ENCODE measurements around the gene PITRM1. TPM values are rescaled to one million over a fixed set of nuclear protein-coding genes. Genes with fewer than 3 reads are reported as not detected.

Gene PITRM1
- total and polyA plus RNA-seq, 2 experiments from 2014 or later: 44.1 to 45.9 TPM

DNA sequence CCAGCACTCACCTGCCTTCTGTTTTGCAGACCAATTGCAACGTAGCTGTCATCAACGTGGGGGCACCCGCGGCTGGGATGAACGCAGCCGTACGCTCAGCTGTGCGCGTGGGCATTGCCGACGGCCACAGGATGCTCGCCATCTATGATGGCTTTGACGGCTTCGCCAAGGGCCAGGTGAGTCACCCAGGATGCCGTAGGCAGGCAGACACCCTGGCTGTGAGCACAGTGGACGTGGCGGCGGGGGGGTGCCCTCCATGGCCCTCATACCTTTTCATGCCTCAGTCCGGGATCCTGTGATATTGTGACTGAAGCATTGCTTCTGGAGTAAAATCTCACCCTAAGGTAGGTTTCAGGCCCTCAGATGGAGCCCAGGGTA, 59.2 kb downstream of the PITRM1 start:
- TF ChIP-seq, protein P1, sequence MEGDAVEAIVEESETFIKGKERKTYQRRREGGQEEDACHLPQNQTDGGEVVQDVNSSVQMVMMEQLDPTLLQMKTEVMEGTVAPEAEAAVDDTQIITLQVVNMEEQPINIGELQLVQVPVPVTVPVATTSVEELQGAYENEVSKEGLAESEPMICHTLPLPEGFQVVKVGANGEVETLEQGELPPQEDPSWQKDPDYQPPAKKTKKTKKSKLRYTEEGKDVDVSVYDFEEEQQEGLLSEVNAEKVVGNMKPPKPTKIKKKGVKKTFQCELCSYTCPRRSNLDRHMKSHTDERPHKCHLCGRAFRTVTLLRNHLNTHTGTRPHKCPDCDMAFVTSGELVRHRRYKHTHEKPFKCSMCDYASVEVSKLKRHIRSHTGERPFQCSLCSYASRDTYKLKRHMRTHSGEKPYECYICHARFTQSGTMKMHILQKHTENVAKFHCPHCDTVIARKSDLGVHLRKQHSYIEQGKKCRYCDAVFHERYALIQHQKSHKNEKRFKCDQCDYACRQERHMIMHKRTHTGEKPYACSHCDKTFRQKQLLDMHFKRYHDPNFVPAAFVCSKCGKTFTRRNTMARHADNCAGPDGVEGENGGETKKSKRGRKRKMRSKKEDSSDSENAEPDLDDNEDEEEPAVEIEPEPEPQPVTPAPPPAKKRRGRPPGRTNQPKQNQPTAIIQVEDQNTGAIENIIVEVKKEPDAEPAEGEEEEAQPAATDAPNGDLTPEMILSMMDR (IDR thresholded peaks at IDR 0.05; ENCODE audit: poor library complexity): no peak
- no peak for TF ChIP-seq EZH2 (IDR thresholded peaks at IDR 0.05; ENCODE audit: borderline replicate concordance)
- TF ChIP-seq EZH2phosphoT487 (IDR thresholded peaks at IDR 0.05; ENCODE audit: low read depth, severe bottlenecking, unreplicated experiment): no peak
- Histone ChIP-seq H3K27me3 (no peaks in the 10 kb centered on the region), H2AFZ (no peak overlapping the region), H3K4me2 (no peak overlapping the region), H3K27ac (no peak overlapping the region), H3K36me3 (replicated peaks; ENCODE audit: insufficient read depth, low read depth) (no peaks in the 10 kb centered on the region), H3K79me2 (no peaks in the 10 kb centered on the region), H3K4me3 (no peak overlapping the region), H3K9me3 (ENCODE audit: low read depth) (no peaks in the 10 kb centered on the region), H4K20me1 (ENCODE audit: insufficient read depth, poor library complexity, severe bottlenecking) (no peaks in the 10 kb centered on the region), H3K4me1 (ENCODE audit: insufficient read depth) (no peaks in the 10 kb centered on the region), H3K9me2 (replicated peaks; ENCODE audit: insufficient read depth) (no peaks in the 10 kb centered on the region)
- 96% methylated on average over 19 of the region's 19 CpGs for WGBS (ENCODE audit: low lambda C conversion rate, missing lambda C conversion rate)
- DNase-seq (ENCODE audit: low spot score): no peak

DNA sequence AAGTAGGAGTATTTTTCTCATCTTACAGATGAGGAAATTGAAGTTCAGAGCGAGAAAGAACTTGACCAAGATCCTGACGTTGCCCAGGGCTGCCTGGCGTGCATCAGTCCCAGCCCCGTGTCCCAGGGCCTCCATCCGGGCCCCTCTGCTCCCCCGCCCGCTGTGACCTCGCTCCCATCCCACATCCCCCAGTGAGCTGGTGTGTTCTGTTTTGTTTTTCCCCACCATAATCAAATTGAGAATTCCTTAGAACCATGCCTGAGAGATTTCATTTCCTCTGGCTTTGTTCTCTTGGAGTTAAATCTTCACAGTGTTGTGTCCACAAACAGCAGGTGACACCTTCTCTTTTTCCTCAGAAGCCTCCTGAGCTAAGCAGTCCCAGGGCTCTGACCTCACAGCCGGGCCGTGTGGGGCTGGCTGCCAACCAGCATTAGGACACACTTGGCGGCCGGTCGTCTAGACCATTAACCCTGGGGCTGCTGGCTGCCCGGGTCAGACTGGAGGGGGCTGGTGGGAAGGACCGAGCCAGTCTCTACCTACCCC, 60.9 kb downstream of the PITRM1 start:
- H4K20me1 ChIP-seq (ENCODE audit: insufficient read depth, poor library complexity, severe bottlenecking): no peaks in the 10 kb centered on the region
- WGBS (ENCODE audit: low lambda C conversion rate, missing lambda C conversion rate): 73% methylated on average over 15 of the region's 15 CpGs
- H3K4me3 ChIP-seq: no peak overlapping the region
- H3K4me1 ChIP-seq (ENCODE audit: insufficient read depth): no peaks in the 10 kb centered on the region
- DNase-seq (ENCODE audit: low spot score): no peak
- no peaks in the 10 kb centered on the region for H3K9me3 ChIP-seq (ENCODE audit: low read depth)
- no peak for TF ChIP-seq EZH2 (IDR thresholded peaks at IDR 0.05; ENCODE audit: borderline replicate concordance)
- TF ChIP-seq EZH2phosphoT487 (IDR thresholded peaks at IDR 0.05; ENCODE audit: low read depth, severe bottlenecking, unreplicated experiment): no peak
- TF ChIP-seq, protein P1 (IDR thresholded peaks at IDR 0.05; ENCODE audit: poor library complexity): no peak
- no peaks in the 10 kb centered on the region for H3K9me2 ChIP-seq (replicated peaks; ENCODE audit: insufficient read depth)
- H2AFZ ChIP-seq: no peak overlapping the region
- no peaks in the 10 kb centered on the region for H3K27me3 ChIP-seq
- H3K4me2 ChIP-seq: no peak overlapping the region
- H3K79me2 ChIP-seq: no peaks in the 10 kb centered on the region
- H3K27ac ChIP-seq: no peak overlapping the region
- H3K36me3 ChIP-seq (replicated peaks; ENCODE audit: insufficient read depth, low read depth): no peaks in the 10 kb centered on the region

DNA sequence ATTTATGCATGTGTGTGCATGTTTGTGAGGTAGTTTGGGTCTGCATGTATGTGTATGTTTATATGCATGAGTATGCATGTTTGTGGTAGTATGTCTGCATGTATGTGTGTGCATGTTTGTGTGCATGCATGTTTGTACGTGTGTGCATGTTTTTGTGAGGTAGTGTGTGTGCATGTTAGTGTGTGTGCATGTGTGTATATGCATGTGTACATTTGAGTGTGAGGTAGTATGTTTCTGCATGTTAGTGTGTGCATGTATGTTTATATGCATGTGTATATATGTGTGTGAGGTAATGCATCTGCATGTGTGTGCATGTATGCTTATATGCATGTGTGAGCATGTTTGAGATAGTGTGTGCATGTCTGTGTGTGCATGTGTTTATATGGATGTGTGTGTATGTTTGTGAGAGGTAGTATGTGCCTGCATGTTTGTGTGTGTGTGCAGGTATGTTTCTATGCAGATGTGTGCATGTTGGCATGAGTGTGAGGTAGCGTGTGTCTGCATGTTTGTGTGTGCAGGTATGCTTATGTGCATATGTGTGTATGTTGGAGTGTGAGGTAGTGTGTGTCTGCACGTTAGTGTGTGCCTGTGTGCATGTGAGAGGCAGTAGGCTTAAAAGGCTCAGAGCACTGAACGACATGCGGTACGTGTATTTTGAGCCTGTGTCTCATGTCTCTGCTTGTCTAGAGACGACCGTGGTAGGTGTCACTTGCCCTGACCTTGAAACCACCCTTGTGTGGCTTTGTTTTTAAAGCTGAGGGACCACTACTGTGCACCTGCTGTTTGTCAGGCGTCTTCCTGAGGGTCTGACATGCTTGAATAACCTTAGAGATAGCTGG, 61.6 kb downstream of the PITRM1 start:
- H4K20me1 ChIP-seq (ENCODE audit: insufficient read depth, poor library complexity, severe bottlenecking): no peaks in the 10 kb centered on the region

More for the DNA sequence above, 61.6 kb downstream of the PITRM1 start:
- Histone ChIP-seq H3K4me3 (no peak overlapping the region), H2AFZ (no peak overlapping the region), H3K36me3 (replicated peaks; ENCODE audit: insufficient read depth, low read depth) (no peaks in the 10 kb centered on the region), H3K9me2 (replicated peaks; ENCODE audit: insufficient read depth) (no peaks in the 10 kb centered on the region), H3K4me2 (no peak overlapping the region), H3K27ac (no peak overlapping the region), H3K79me2 (no peaks in the 10 kb centered on the region), H3K27me3 (no peaks in the 10 kb centered on the region), H3K4me1 (ENCODE audit: insufficient read depth) (no peaks in the 10 kb centered on the region), H3K9me3 (ENCODE audit: low read depth) (no peaks in the 10 kb centered on the region)
- DNase-seq (ENCODE audit: low spot score): no peak
- TF ChIP-seq EZH2 (IDR thresholded peaks at IDR 0.05; ENCODE audit: borderline replicate concordance) (no peak), EZH2phosphoT487 (IDR thresholded peaks at IDR 0.05; ENCODE audit: low read depth, severe bottlenecking, unreplicated experiment) (no peak)
- TF ChIP-seq, protein P1 (IDR thresholded peaks at IDR 0.05; ENCODE audit: poor library complexity): no peak
- 86% methylated on average over 9 of the region's 9 CpGs for WGBS (ENCODE audit: low lambda C conversion rate, missing lambda C conversion rate)

Measured in hepatocyte (in vitro differentiated cells).